ENCODE data around the gene LIN7A.

Gene LIN7A

DNA sequence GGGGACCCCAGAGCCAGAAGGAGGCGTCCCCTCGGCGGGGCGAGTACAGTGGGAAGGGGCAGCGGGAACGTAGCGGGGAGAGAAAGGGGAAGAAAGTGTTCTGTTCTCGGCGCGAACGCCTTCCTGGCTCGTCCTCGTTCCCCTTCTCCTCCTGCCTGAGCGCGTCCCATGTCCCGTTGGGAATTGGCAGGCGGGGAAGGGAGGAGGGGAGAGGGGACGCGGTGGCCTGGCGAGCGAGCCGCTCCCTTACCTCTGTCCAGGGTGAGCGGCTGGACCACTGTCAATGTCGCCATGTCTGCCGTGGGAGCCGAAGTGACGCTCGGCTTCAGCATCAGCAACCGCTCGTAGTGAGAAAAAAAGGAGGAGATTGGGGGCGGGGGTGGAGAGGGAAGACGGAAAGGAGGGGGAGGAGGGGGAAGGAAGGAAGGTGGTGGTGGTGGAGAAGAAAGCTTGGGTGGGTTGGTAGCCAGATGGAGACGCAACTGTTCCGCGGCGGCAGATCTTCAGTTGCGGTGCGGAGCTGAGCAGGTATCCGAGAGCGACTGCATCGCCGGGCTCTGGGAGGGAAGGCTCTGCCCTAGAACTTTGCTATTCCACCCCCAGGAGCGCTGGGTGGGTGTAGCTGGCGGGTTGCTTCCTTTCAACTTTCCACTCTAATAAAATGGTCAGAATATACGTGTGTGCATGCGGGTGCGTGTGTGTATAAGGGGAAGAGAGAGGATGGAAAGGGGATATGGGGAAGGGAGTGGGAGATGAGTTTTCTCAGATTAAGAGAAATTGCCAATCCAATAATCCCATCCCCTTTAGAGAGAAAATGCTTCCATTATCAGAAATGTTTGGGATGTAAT is at the start of gene LIN7A:
Gene LIN7A (minus strand): TSS at position 544 of the 848 bp plus-strand sequence. CDS start 212 bp downstream, at position 332.
- DNase-seq, result peak; percentile 86

DNA sequence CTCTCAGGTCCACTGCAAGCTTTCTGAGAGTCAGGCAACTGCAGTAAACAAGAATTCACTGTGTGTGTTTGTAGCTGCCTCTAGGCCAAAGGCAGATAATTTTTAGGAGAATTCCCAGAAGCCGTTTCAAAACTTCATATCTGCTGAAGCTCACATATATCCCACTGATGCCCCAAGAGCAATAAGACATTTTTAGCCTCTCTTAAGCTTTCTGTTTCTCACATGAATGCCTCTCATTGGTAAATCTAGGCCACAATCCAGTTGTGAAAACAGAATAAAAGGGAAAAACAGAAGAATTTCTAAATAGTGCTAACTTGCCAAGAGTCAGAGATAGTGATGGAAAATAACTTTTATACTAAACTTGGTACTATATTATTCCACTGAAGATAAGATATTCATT is 48.5 kb upstream of the LIN7A start:
- DNase-seq, result no peak

- no peak for DNase-seq
Observed at GRCh38 chr12:80979816-80980215, 42.1 kb upstream of the LIN7A start.

- no peak for DNase-seq
Observed at GRCh38 chr12:80979251-80979650, 41.5 kb upstream of the LIN7A start.

GRCh38 chr12:80977346-80977745 is 39.6 kb upstream of the LIN7A start:
- no peak for DNase-seq

DNA sequence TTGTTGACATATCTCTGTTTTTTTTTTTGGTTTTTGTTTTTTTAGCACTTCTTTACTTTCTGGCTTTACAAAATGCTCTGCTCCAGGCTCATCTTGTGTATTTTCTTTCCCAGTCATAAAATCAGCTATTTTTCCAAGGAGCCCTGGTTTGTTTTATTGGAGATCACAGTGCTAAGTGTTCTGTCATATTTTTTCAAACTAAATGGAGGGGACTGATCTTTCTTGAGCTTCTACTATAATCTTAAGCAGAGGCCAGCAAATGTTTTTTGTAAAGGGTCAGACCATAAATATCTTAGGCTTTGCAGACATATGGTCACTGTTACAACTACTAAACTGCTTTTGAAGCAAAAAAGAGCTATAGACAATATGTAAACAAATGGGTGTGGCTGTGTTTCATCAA is 30.6 kb upstream of the LIN7A start:
- no peak for DNase-seq

DNA sequence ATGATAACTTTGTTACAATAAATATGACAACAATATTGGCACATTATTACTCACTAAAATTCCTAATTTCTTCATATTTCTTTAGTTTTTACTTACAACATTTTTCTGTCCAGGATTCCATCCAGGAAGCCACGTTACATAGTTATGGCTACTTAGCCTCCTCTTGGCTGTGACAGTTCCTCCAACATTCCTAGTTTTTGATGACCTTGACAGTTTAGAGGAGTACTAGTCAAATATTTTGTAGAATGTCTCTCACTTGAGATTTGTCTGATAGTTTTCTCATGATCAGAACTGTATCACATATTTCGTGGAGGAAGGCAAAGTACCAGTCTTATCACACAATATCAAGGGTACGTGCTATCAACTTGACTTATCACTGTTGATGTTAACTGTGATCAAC is 29.8 kb upstream of the LIN7A start:
- no peak for DNase-seq

GRCh38 chr12:80966001-80966400 is 28.3 kb upstream of the LIN7A start:
- no peak for DNase-seq

DNA sequence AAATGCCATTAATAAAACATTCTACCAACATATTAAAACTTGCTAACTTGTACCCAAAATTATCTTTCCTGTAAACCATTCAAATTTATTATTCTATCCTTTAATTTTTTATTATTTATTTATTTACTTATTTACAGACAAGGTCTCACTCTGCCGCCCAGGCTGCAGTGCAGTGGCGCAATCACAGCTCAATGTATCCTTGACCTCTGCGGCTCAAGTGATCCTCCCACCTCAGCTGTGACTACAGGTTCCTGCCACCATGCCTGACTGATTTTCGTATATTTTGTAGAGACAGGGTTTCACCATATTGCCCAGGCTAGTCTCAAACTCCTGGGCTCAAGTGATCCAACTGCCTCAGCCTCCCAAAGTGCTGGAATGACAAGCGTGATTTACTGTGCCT is 20.4 kb upstream of the LIN7A start:
- no peak for DNase-seq

- DNase-seq, result no peak
Observed at GRCh38 chr12:80954857-80955520, 17.3 kb upstream of the LIN7A start.

- no peak for DNase-seq
Observed at GRCh38 chr12:80952443-80952842, 14.7 kb upstream of the LIN7A start.

DNA sequence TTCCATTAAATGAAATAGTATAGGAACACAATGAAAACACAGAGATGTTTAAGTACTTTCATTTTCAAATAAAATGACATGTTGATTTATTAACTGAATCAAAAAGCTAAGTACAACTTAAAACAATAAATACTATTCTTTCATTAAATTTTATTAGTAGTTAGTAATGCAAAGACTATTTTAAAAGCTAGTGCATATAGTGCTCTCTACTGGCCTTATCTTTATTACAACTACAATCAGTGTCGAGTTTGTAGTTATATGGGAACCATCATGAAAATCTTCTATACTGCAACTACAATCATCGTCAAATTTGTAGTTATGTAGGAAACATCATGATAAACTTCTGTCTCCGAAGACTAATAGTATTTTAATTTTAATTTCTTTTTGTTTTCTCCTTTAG is 8.9 kb upstream of the LIN7A start:
- DNase-seq, result no peak

DNA sequence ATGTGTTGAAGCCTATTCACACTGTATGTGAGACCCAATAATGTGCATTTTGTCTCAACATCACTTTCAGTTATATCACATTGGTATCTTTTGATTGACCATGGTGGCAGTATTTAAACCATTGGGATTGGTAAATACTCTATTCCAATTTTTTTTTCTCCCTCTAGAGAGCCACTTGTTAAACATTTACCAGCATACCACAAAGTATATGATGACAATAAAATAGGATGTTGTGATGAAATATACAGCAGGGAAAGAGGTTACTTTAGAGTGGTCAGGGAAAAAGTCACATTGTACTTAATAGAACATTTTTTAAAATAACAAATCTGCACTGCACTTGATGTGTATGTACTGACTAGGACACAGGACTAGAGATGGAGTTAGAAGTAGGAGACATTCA is 5.6 kb upstream of the LIN7A start:
- no peak for DNase-seq

GRCh38 chr12:80941916-80942315 is 4.2 kb upstream of the LIN7A start:
- DNase-seq, result no peak

- DNase-seq, result no peak
Observed at GRCh38 chr12:80939231-80939950, 1.7 kb upstream of the LIN7A start.

DNA sequence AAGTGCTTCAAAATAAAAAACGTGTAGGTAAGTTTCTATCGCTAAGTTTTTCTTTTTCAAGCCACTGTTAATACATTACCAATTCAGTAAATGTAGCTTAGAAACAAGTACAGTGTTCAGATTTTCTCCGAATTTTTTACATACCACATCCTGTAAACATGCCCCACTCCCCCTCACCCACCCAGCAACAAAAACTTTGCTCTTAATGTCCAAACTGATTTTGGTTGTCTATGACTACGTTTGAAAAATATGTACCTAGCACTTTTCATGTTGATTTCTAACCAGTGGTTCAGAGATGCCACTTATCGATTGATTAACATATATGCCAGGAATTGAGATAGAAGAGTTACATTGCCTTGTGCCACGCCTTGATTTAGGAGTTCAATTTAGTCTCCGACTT is 663 bp upstream of the LIN7A start:
- DNase-seq, result no peak

DNA sequence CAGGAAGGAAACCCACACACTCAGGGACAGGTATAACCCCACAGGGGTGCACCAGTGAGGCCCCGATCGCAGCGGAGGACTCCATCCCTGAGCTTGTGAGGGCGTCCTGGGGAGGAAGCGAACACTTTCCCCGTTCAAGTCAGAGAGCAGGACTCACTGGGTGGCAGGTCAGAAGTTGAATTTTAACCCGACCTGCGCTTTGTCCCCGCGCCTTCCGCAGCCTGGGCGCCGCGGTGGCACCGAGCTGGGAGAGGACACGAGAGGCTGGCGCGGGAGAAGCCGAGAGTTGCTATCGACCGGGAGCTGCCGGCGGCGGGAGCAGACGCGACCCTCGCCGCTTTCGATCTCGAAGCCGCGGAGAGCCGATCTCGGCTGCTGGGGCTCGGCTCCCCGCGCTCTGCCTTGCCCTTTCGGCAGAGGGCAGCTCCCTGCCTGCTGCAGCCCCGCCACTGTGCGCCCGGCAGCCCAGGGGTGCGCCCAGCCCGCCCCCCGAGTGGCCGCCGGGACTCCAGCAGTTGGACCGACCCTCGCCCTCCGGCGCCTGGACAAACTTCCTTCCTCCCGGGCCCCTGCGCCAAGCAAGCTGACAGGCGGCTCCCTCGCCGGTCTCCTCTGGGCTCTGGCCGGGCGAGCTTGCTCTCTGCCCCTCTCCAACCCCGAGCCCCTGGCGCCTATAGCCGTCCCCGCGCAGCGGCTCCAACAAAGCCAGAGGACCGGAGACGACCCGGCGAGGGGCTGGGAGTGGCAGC is 918 bp downstream of the LIN7A start:
- peak; percentile 88 for DNase-seq

- DNase-seq, result no peak
Observed at GRCh38 chr12:80936353-80936641, 1.4 kb downstream of the LIN7A start.

- DNase-seq, result no peak
Observed at GRCh38 chr12:80935111-80935510, 2.6 kb downstream of the LIN7A start.

DNA sequence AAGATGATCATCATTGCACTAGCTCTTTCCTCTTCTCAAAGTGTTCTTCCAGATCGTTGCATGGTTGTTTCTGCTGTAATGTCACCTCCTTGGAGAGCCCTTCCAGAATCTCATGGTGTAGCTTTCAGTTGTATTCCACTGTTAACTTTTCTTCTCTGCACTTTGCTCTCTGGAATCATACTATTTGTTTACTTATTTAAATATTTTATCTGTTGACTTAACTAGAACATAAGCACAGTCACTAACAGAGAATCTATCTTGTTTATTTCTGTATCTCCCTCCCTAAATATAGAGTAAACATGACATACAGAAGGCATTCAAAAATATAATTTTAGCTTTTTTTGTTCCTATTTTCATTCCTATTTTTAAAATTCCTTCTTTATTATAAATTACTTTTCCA is 11.8 kb downstream of the LIN7A start:
- no peak for DNase-seq

GRCh38 chr12:80925237-80925636 is 12.5 kb downstream of the LIN7A start:
- no peak for DNase-seq

DNA sequence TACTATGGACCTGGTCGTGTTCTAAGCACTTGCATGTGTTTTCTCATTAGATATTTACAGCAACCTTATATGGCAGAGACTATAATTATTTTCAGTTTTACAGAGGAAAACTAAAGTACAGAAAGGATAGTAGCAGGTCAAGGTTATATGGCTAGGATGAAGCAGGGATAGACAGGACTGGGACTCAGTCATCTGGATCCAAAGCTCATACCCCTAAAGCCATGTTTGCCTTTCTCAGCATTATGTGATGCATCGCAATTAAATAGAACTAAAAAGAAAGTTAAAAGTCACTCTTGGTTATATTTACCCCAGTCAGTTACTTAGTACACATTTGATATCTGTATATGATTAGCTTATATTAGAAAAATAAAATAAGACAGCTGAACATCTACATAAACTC is 13.3 kb downstream of the LIN7A start:
- DNase-seq, result no peak

GRCh38 chr12:80920006-80920405 is 17.7 kb downstream of the LIN7A start:
- no peak for DNase-seq
